Measurements from ENCODE around the gene HEYL. TPM values are rescaled to one million over a fixed set of nuclear protein-coding genes. Genes with fewer than 3 reads are reported as not detected.

HEYL gene
- total and polyA plus RNA-seq, 2 of the 8 experiments (the other 6 are each of a cell fraction or from before 2014, with no cell fraction given): 1.8 to 3.1 TPM

DNA sequence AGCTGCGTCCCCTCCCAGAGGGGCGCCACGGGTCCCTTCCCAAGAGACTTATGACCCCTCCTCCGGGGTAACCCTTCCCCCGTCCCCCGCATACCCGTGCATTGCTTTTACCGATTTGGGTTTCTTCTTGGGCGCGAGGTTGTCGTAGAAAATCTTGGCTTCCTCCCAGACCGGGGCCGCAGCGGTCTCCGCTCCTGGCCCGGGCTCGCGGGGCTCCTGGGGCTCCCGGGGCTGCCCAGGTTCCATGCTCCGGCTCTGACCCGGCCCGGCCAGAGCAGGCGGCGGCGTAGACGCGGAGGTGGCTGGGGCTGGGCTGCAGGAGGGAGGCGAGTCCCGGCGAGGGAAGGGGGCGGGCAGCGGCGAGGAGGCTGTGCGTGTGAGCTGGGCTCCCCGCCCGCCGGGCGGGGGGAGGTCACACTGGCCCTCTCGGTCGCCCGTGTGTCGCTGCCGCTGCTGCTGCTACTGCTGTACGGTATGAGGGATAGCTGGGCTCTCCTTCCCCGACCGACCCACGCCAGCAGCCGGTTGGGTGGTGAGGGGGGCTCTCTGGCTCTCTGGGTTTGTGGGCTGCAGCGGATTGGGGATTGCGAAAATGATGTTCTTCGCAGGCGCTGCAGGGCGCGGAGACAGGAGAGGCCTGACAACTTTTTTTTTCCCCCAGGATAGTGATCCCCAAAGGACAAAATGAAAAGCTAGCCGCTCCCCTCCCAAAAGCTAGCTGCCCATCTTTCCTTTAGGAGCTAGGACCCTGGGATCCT lies 32.5 kb upstream of the HEYL start, which contains the start of gene NT5C1A:
TSS of gene NT5C1A (minus strand) at position 315 of the 758 bp plus-strand sequence. CDS start at position 246, 69 bp downstream.
- Histone ChIP-seq H3K4me1 (replicated peaks in 1 of 4; ENCODE audit: control insufficient read depth in 3 of 4, insufficient read depth in 4 of 4, low read length in 3 of 4) (peaks cover 0 to 11% (median 5%) of the 10 kb centered on the region in 4 experiments; a peak in 5 of 7 replicates), H4K8ac (ENCODE audit: extremely low read depth, insufficient read depth, low read length) (peak within 1 kb of the TSS; percentile 35; the same call in 1 of the 2 replicates), H3K23ac (ENCODE audit: insufficient read length) (no peak within 1 kb of the TSS), H3K79me1 (ENCODE audit: low read depth, low read length) (no peaks in the 10 kb centered on the region), H2BK120ac (replicated peaks; ENCODE audit: low read depth, low read length) (no peak within 1 kb of the TSS), H3K27ac (ENCODE audit: low read depth, low read length) (no peak within 1 kb of the TSS), H3K4me2 (ENCODE audit: insufficient read depth in 1 of 2, low read depth in 2 of 2, low read length in 2 of 2) (peak within 1 kb of the TSS; percentile 90), H2BK15ac (ENCODE audit: low read length) (no peak within 1 kb of the TSS), H3K79me2 (ENCODE audit: control insufficient read depth in 1 of 2, insufficient read depth in 2 of 2, low read length in 2 of 2) (no peaks in the 10 kb centered on the region), H3K14ac (ENCODE audit: insufficient read length) (no peak within 1 kb of the TSS), H3K56ac (replicated peaks; ENCODE audit: insufficient read length, low read depth, low read length) (no peak within 1 kb of the TSS), H3K9me3 (ENCODE audit: insufficient read depth in 2 of 2, low read depth in 1 of 2, low read length in 1 of 2) (no peaks in the 10 kb centered on the region; a peak in 1 of 4 replicates), H3K4me3 (ENCODE audit: extremely low read depth in 1 of 4, insufficient read depth in 2 of 4, low read depth in 3 of 4, low read length in 4 of 4) (peak within 1 kb of the TSS; percentile 27 to 61 (median 36)), H2BK12ac (ENCODE audit: low read depth, low read length) (no peak within 1 kb of the TSS), H3K36me3 (ENCODE audit: control insufficient read depth in 2 of 4, insufficient read depth in 4 of 4, low read length in 3 of 4) (peaks cover 0 to 3% (median 0%) of the 10 kb centered on the region in 4 experiments; a peak in 1 of 8 replicates), H3K18ac (ENCODE audit: extremely low read depth, low read length) (no peak within 1 kb of the TSS), H3K9ac (replicated peaks in 1 of 4; ENCODE audit: extremely low read depth in 1 of 4, low read depth in 3 of 4, low read length in 3 of 4) (no peak within 1 kb of the TSS), H2BK5ac (ENCODE audit: low read depth, low read length) (no peak within 1 kb of the TSS), H4K91ac (replicated peaks; ENCODE audit: insufficient read length, low read length) (no peak within 1 kb of the TSS), H2BK20ac (ENCODE audit: low read length) (no peak within 1 kb of the TSS), H4K5ac (ENCODE audit: insufficient read length, low read depth, low read length) (no peak within 1 kb of the TSS), H3K27me3 (replicated peaks in 1 of 4; ENCODE audit: control insufficient read depth in 3 of 4, extremely low read depth in 1 of 4, insufficient read depth in 3 of 4, low read length in 3 of 4) (peaks cover 66 to 93% (median 85%) of the 10 kb centered on the region in 4 experiments), H4K20me1 (replicated peaks in 1 of 2; ENCODE audit: control insufficient read depth in 1 of 2, insufficient read depth in 2 of 2, low read length in 2 of 2) (peaks cover 1 to 6% of the 10 kb centered on the region in 2 experiments), H2AFZ (ENCODE audit: low read length) (no peak within 1 kb of the TSS), H3K23me2 (ENCODE audit: low read depth, low read length) (peaks cover 3% of the 10 kb centered on the region; the same call in 1 of the 2 replicates), H2AK5ac (ENCODE audit: low read depth, low read length) (no peak within 1 kb of the TSS), H3K4ac (replicated peaks; ENCODE audit: insufficient read length, low read depth, low read length) (no peak within 1 kb of the TSS)
- WGBS, 2 experiments (ENCODE audit: extremely low coverage in 1 of 2, insufficient coverage in 1 of 2, insufficient read length in 1 of 2, insufficient replicate concordance in 2 of 2, low coverage in 1 of 2, low lambda C conversion rate in 2 of 2, missing lambda C conversion rate in 1 of 2): 3% methylated on average over 54 of the region's 55 CpGs; no CpG with 5 or more reads in 1 of the 2 experiments
- ChIA-PET CTCF (ENCODE audit: partially characterized antibody) (interaction anchor here (1.1 to 10.5 kb wide), 28 partner anchors 8 to 342 kb away, joined by 3 to 184 read pairs (median 14); partner anchors contain the start of genes HEYL, HPCAL4, PABPC4 and PPIE), POLR2A (ENCODE audit: partially characterized antibody) (interaction anchor here (1.0 to 3.4 kb wide), 5 partner anchors 12 to 67 kb away, joined by 3 to 15 read pairs (median 4); partner anchors contain the start of gene HPCAL4)
- peak in 1 of 2 experiments; percentile 70 for DNase-seq (ENCODE audit: low read depth in 1 of 2, low spot score in 2 of 2)
- FAIRE-seq: no peak
- TF ChIP-seq TAF7 (optimal IDR thresholded peaks at IDR 0.05; ENCODE audit: borderline replicate concordance, low read depth, low read length) (no peak), GTF2F1 (IDR thresholded peaks at IDR 0.05; ENCODE audit: borderline replicate concordance, low read depth, low read length) (no peak), POU5F1 (IDR thresholded peaks at IDR 0.05; ENCODE audit: low read depth, low read length) (no peak), KDM4A (IDR thresholded peaks at IDR 0.05; ENCODE audit: low read depth, low read length, severe bottlenecking) (peak; percentile 48), EZH2 (IDR thresholded peaks at IDR 0.05; ENCODE audit: low read depth, low read length, severe bottlenecking) (peak; percentile 92), SP4 (IDR thresholded peaks at IDR 0.05; ENCODE audit: low read length) (no peak), CREB1 (IDR thresholded peaks at IDR 0.05) (no peak), SUZ12 (IDR thresholded peaks at IDR 0.05; ENCODE audit: low read length) (peak; percentile 93)
- TF ChIP-seq, protein P1, sequence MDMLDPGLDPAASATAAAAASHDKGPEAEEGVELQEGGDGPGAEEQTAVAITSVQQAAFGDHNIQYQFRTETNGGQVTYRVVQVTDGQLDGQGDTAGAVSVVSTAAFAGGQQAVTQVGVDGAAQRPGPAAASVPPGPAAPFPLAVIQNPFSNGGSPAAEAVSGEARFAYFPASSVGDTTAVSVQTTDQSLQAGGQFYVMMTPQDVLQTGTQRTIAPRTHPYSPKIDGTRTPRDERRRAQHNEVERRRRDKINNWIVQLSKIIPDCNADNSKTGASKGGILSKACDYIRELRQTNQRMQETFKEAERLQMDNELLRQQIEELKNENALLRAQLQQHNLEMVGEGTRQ (IDR thresholded peaks at IDR 0.05; ENCODE audit: low read length): no peak
- TF ChIP-seq, protein P2, sequence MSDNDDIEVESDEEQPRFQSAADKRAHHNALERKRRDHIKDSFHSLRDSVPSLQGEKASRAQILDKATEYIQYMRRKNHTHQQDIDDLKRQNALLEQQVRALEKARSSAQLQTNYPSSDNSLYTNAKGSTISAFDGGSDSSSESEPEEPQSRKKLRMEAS (IDR thresholded peaks at IDR 0.05): no peak
